CD4-positive, CD25-positive, alpha-beta regulatory T cell (primary cell): ENCODE results near the gene AMZ2. TPM values are rescaled to one million over a fixed set of nuclear protein-coding genes. Genes with fewer than 3 reads are reported as not detected.
A peak's percentile ranks its signal among the peaks of the same experiment; 100 is the strongest.
"Not testable (repeated sequence)": the region's sequence is repeated elsewhere in the genome, so short reads cannot be mapped to it uniquely, and the experiment has no call there.

Experiments used
- ATAC-seq, 2 donors: fragments of 150-1000 bp; cut with Tn5 transposase; one replicate each; pipeline ENCODE4 v1.10.0; 2021; ENCODE audit warnings: low read depth in 2 of 2, moderate number of reproducible peaks in 2 of 2, moderate library complexity in 1 of 2
- DNase-seq, 3 donors: peaks; one replicate each; pipeline versions ENCODE4 v3.0.0 to v3.0.0-alpha.2; 2012 to 2022; ENCODE audit warnings: mixed read lengths in 1 of 3
- H3K27ac ChIP-seq: one replicate; pipeline ENCODE4 v1.7.0; 2013; ENCODE audit warnings: mild to moderate bottlenecking, low read length; ENCODE audit not compliant: insufficient read depth, poor library complexity, severe bottlenecking
- H3K27me3 ChIP-seq: one replicate; pipeline ENCODE4 v1.7.0; 2013; ENCODE audit warnings: low read length; ENCODE audit not compliant: control insufficient read depth, insufficient read depth
- H3K36me3 ChIP-seq: one replicate; pipeline ENCODE4 v1.7.0; 2013; ENCODE audit warnings: mild to moderate bottlenecking, low read length, moderate library complexity; ENCODE audit not compliant: control insufficient read depth, insufficient read depth
- H3K4me1 ChIP-seq: 2 replicates; pipeline ENCODE4 v1.7.0; 2013; ENCODE audit warnings: mild to moderate bottlenecking, low read length; ENCODE audit not compliant: insufficient read depth, control insufficient read depth, poor library complexity, severe bottlenecking
- H3K4me3 ChIP-seq: one replicate; pipeline ENCODE4 v1.7.0; 2013; ENCODE audit warnings: low read depth, mild to moderate bottlenecking, low read length, moderate library complexity
- H3K9me3 ChIP-seq, 2 experiments: 1 replicate in 1 of 2; 2 replicates in 1 of 2; pipeline ENCODE4 v1.7.0; 2013; ENCODE audit warnings: low read length in 2 of 2, mild to moderate bottlenecking in 1 of 2, moderate library complexity in 1 of 2; ENCODE audit not compliant: control insufficient read depth in 2 of 2
- H3K27ac Mint-ChIP-seq, 3 donors: one replicate each; pipeline ENCODE4 v1.8.0; 2020 to 2022; ENCODE audit warnings: mild to moderate bottlenecking in 3 of 3, mixed read lengths in 3 of 3, moderate library complexity in 2 of 3
- H3K27me3 Mint-ChIP-seq: one replicate; pipeline ENCODE4 v1.8.0; 2022; ENCODE audit warnings: mild to moderate bottlenecking, mixed read lengths
- H3K36me3 Mint-ChIP-seq: one replicate; pipeline ENCODE4 v1.8.0; 2020; ENCODE audit warnings: mixed read lengths
- H3K4me1 Mint-ChIP-seq, 4 donors: one replicate each; pipeline ENCODE4 v1.8.0; 2020 to 2022; ENCODE audit warnings: mixed read lengths in 4 of 4, mild to moderate bottlenecking in 1 of 4
- H3K4me3 Mint-ChIP-seq, 4 donors: one replicate each; pipeline ENCODE4 v1.8.0; 2020 to 2022; ENCODE audit warnings: mild to moderate bottlenecking in 4 of 4, mixed read lengths in 4 of 4, moderate library complexity in 3 of 4
- H3K9me3 Mint-ChIP-seq, 7 donors: one replicate each; pipeline ENCODE4 v1.8.0; 2020 to 2022; ENCODE audit warnings: mixed read lengths in 7 of 7, mild to moderate bottlenecking in 3 of 7, moderate library complexity in 2 of 7
- polyA plus RNA-seq, 4 donors: library from polyadenylated mRNA; unstranded; fragments of 300-500 nt; fragmentation: Illumina TruSeq; gene quantifications; one replicate each; pipeline ENCODE4 v1.2.3, GENCODE V29; 2021
- total RNA-seq: library from RNA; stranded (reverse); gene quantifications from one replicate; pipeline ENCODE4 v1.2.3, GENCODE V29; 2022

Gene AMZ2
- total and polyA plus RNA-seq, 5 donors from 2014 or later, result 58.6 to 116 (median 114) TPM

- not testable (repeated sequence) for H3K27me3 ChIP-seq, H3K4me3 ChIP-seq, DNase-seq, H3K36me3 ChIP-seq, ATAC-seq, H3K9me3 ChIP-seq, H3K9me3 Mint-ChIP-seq, H3K36me3 Mint-ChIP-seq, H3K27ac ChIP-seq, H3K27me3 Mint-ChIP-seq, H3K4me1 ChIP-seq, H3K4me3 Mint-ChIP-seq
- peaks cover 10 to 37% (median 21%) of the 10 kb centered on the region in 4 donors for H3K4me1 Mint-ChIP-seq
- peak overlapping the region in 1 of 3 donors; percentile 62 for H3K27ac Mint-ChIP-seq
These were observed 15.1 kb upstream of the AMZ2 start for GRCh38 chr17:68232741-68233140.

- Mint-ChIP-seq H3K27ac (peak overlapping the region; percentile 62 to 80 (median 75)), H3K4me1 (peaks cover 18 to 42% (median 36%) of the 10 kb centered on the region in 4 donors), H3K4me3 (peak overlapping the region in 1 of 4 donors; percentile 31)
- peak overlapping the region; percentile 47 for H3K27ac ChIP-seq
- H3K36me3 ChIP-seq, H3K36me3 Mint-ChIP-seq, H3K9me3 Mint-ChIP-seq, H3K9me3 ChIP-seq, H3K27me3 Mint-ChIP-seq, H3K27me3 ChIP-seq, H3K4me3 ChIP-seq: not testable (repeated sequence)
- DNase-seq, result peak in 1 of 3 donors; percentile 66
- ATAC-seq, result peak; percentile 44 to 59
- H3K4me1 ChIP-seq, result peaks cover 27% of the 10 kb centered on the region
These were observed 13.0 kb upstream of the AMZ2 start for GRCh38 chr17:68234726-68235335.

GRCh38 chr17:68235336-68235791 is 12.5 kb upstream of the AMZ2 start:
- not testable (repeated sequence) for H3K9me3 Mint-ChIP-seq, H3K36me3 ChIP-seq, H3K4me3 ChIP-seq, H3K27me3 ChIP-seq, H3K27me3 Mint-ChIP-seq, H3K36me3 Mint-ChIP-seq, ATAC-seq, DNase-seq, H3K9me3 ChIP-seq
- peaks cover 27% of the 10 kb centered on the region for H3K4me1 ChIP-seq
- Mint-ChIP-seq H3K4me1 (peaks cover 18 to 47% (median 41%) of the 10 kb centered on the region in 4 donors), H3K27ac (peak overlapping the region; percentile 62 to 80 (median 75)), H3K4me3 (peak overlapping the region in 1 of 4 donors; percentile 31)
- peak overlapping the region; percentile 47 for H3K27ac ChIP-seq

GRCh38 chr17:68237369-68238163 is 10.3 kb upstream of the AMZ2 start:
- ATAC-seq (peak; percentile 77), DNase-seq (peak in 2 of 3 donors; percentile 48 to 83)
- H3K9me3 Mint-ChIP-seq, H3K36me3 Mint-ChIP-seq, H3K27me3 ChIP-seq, H3K9me3 ChIP-seq, H3K36me3 ChIP-seq, H3K27me3 Mint-ChIP-seq: not testable (repeated sequence)
- Histone ChIP-seq H3K27ac (peak overlapping the region; percentile 84), H3K4me1 (peaks cover 27% of the 10 kb centered on the region), H3K4me3 (peak overlapping the region; percentile 86)
- peak overlapping the region; percentile 96 to 99 (median 97) for H3K27ac Mint-ChIP-seq
- peaks cover 25 to 47% (median 43%) of the 10 kb centered on the region in 4 donors for H3K4me1 Mint-ChIP-seq
- H3K4me3 Mint-ChIP-seq, result peak overlapping the region; percentile 82 to 87 (median 85)

- no peaks in the 10 kb centered on the region for H3K27me3 ChIP-seq
- ATAC-seq (peak in 1 of 2 donors; percentile 8), DNase-seq (peak in 2 of 3 donors; percentile 38 to 70)
- Mint-ChIP-seq H3K4me1 (peaks cover 25 to 47% (median 41%) of the 10 kb centered on the region in 4 donors), H3K4me3 (peak overlapping the region; percentile 82 to 87 (median 85)), H3K27ac (peak overlapping the region; percentile 96 to 99 (median 97)), H3K36me3 (no peaks in the 10 kb centered on the region), H3K27me3 (no peaks in the 10 kb centered on the region), H3K9me3 (no peaks in the 10 kb centered on the region)
- no peaks in the 10 kb centered on the region for H3K36me3 ChIP-seq
- H3K4me1 ChIP-seq, result peaks cover 27% of the 10 kb centered on the region
- H3K27ac ChIP-seq, result peak overlapping the region; percentile 84
- peak overlapping the region; percentile 86 for H3K4me3 ChIP-seq
- no peaks in the 10 kb centered on the region for H3K9me3 ChIP-seq
These were observed 9.5 kb upstream of the AMZ2 start for GRCh38 chr17:68238164-68238870.

- Histone ChIP-seq H3K9me3 (no peaks in the 10 kb centered on the region), H3K4me1 (peaks cover 27% of the 10 kb centered on the region), H3K27ac (peak overlapping the region; percentile 84), H3K36me3 (no peaks in the 10 kb centered on the region), H3K27me3 (no peaks in the 10 kb centered on the region), H3K4me3 (peak overlapping the region; percentile 86)
- Mint-ChIP-seq H3K4me1 (peaks cover 29 to 47% (median 42%) of the 10 kb centered on the region in 4 donors), H3K36me3 (no peaks in the 10 kb centered on the region), H3K4me3 (peak overlapping the region; percentile 82 to 87 (median 85)), H3K27me3 (no peaks in the 10 kb centered on the region), H3K27ac (peak overlapping the region; percentile 96 to 99 (median 97)), H3K9me3 (no peaks in the 10 kb centered on the region)
- ATAC-seq, result no peak
- DNase-seq, result peak in 1 of 3 donors; percentile 61
These were observed 9.0 kb upstream of the AMZ2 start for GRCh38 chr17:68238871-68239253.

- Mint-ChIP-seq H3K4me1 (peaks cover 31 to 45% (median 42%) of the 10 kb centered on the region in 4 donors), H3K4me3 (peak overlapping the region in 3 of 4 donors; percentile 82 to 87 (median 85)), H3K9me3 (no peaks in the 10 kb centered on the region), H3K27me3 (no peaks in the 10 kb centered on the region), H3K27ac (peak overlapping the region; percentile 96 to 99 (median 97)), H3K36me3 (no peaks in the 10 kb centered on the region)
- Histone ChIP-seq H3K27ac (peak overlapping the region; percentile 84), H3K4me3 (peak overlapping the region; percentile 86), H3K36me3 (no peaks in the 10 kb centered on the region), H3K27me3 (no peaks in the 10 kb centered on the region), H3K9me3 (no peaks in the 10 kb centered on the region), H3K4me1 (peaks cover 27% of the 10 kb centered on the region)
- ATAC-seq, result no peak
- DNase-seq, result no peak
These were observed 8.0 kb upstream of the AMZ2 start for GRCh38 chr17:68239632-68240366.
